ENCODE data around the gene MYORG. TPM values are rescaled to one million over a fixed set of nuclear protein-coding genes. Genes with fewer than 3 reads are reported as not detected.

The MYORG gene
- total RNA-seq (2014; rRNA removed) = 1.2 and 1.5 TPM in 2 replicates
- polyA plus RNA-seq (2012) = 1.9 TPM

DNA sequence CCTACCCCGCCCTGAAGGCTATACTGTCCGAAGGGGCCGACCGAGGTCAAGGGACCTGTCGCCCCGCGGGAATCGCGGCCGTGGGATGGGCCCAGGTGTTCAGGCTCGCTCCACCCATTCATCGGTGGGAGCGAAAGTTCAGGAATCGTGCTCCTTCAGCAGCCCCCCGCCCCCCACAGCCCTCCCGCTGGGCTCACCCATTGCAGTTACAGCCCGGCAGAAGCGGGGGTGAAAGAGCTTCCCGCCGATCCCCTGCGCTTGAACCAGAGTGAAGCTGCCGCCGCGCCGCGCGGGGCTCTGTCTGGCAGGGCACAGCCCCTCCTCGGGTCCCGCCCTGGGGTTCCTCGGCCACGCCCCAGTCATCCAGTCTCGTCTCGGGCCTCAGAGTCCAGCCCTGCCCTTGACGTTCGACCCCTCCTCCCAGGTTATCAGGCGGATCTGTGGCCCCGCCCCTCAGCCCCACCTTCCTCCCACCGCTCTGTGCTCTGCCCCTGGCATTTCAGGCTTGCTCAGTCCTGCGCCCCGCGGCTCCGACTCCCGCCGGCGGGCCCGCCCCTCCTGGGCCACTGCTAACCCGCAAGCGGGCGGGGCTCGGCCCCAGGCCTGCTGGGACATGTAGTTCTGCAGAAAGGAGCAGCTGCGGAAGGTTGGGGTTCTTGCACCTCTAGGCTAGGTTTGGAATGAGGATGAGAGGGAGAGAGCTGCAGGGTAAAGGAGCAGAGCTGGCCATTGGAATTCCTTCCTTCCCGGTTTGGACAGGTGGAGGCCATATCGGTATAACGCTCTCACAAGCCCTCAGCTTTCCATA is at the start of gene MYORG:
Gene MYORG, minus strand, starts transcription at position 303 of the 808 bp plus-strand sequence. CDS start 3,955 bp downstream, outside the sequence.
- peak; percentile 91 for DNase-seq (ENCODE audit: low read depth)

DNA sequence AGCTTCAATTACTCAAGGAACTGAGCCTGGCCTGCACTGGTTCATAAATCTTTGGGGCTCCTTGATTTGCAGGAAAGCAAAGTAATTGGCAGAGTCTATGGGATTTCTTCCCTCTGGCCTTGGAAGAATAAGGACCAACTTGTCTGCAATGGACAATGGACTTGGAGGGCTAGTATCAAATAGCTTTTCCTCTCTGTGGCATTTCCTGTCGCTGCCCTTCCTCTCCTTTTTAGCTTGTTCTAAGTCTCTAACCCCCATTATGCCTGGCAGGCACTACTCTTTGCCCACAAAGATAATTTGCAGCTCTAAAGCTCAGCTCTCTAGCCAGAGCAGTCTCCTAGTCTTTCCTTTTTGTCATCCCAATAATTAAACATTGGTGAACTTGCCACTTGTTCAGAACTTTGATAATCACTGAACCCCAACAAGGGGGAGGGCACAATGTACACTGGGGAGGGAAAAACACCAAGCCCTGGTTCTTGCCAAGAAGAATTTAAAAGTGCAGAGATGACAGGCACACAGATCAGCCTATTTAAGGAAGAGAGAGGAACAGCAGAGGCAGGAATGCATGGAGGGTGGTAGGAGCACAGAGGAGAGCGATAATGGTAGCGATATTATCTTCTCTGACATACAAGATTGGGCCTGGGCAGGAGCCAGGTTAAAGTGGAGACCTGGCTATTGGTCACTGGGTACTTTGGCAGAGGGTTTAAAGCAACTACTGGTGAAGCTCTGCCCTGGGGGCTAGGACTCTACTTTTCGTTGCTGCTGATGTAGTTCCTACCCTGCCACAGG is 43.2 kb upstream of the MYORG start:
- DNase-seq (ENCODE audit: low read depth) = no peak

DNA sequence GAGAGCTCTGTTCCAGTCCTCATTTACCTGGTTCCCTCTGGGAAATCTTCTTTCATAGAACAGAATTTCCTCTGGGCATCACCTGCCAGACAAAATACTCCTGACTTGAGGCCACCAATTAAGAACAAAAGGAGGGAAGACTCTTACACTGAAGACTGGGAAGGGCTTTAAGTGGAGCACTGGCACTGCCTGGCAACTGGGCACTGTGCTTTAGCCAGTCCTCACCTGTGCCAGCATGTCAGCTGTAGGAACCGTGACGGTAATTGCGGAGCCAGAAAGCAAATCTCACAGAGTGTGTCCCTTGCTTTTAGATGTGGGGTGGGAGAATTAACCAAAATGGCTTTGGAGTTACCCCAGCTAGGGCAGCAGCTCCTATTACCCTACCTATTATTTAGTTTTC is 41.0 kb upstream of the MYORG start:
- DNase-seq (ENCODE audit: low read depth) = no peak

DNA sequence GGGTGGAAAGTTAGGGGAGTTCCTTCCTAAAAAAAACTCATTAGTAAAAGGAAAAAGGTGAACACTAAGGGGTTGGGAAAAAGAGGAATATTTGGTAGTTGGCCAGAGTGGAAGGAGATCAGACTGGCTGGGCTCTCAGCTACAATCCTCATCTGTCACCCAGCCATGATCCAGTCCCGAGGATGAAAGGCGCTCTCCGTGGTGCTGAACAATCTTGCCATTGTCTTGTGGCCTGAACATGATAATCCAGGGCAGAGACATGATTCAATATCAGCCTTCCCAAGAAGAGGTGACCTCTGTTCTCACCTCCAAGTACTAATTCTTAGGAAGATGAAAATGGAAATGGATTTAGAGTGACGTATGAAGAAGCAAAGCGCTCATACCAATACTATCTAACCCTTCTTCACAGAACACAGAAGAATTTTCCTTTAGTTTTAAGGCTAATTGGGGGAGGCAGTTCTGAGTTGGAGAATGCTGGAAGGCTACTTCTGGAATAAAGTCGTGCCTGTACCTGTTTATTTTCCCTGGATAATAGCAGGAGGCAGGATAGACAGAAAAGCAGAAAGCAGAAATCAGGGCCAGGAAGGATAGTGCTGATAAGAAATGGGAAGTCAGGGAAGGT is 36.6 kb upstream of the MYORG start:
- peak; percentile 59 for DNase-seq (ENCODE audit: low read depth)

DNA sequence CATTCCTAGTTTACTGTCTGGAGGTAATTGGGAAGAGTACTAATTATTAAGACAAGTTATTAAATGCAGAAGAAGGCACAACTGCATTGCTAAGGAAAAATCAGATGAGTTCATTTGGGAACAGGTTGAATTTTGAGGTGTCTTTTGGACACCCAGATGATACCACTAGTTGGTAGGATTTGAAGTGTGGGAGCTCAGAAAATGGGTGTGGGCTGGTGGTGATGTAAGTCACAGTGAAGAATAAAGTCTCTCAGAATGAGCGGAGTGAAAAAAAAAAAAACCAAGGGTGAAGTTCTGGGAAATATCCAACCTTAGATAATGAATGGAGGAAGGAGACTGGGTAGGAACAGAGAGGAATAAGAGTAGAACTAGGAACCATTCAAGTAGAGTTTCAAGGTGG is 35.6 kb upstream of the MYORG start:
- no peak for DNase-seq (ENCODE audit: low read depth)

DNA sequence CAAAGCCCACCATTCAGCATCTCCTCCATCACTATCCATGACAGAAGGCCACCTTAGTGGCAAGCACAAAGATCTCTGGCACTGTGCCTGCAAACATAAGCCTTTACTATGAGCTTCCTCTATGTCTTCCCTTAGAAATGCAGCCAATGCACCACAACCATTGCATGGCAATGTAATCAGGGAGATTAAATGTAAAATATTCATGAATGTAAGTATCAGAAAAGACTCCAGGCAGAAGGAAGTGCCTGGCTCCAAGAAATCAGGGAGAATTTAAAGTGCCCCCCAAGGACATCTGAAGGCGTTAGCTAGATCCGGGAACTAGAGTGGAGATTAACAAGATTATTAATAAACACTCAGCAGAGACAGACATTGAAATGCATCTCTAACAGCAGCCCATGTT is 32.5 kb upstream of the MYORG start:
- DNase-seq (ENCODE audit: low read depth) = no peak

DNA sequence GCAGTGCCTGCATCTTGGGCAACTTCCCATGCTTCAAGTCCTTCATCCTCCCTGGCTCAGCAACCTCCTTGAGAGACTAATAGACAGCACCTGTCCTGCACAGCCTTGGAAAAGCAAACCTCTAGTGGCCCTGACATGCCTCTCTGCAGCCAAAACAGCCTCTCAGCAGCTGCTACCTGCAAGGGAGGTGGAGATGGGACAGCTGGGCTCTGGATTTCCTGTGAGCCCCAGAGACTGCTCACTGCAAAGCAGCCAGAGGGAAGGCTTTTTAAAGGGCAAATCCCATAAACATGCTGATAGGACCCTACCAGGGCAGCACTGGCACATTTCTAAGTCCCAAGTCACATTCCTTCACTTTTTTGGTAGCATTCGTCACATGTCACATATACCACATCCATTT is 31.5 kb upstream of the MYORG start:
- DNase-seq (ENCODE audit: low read depth) = no peak

DNA sequence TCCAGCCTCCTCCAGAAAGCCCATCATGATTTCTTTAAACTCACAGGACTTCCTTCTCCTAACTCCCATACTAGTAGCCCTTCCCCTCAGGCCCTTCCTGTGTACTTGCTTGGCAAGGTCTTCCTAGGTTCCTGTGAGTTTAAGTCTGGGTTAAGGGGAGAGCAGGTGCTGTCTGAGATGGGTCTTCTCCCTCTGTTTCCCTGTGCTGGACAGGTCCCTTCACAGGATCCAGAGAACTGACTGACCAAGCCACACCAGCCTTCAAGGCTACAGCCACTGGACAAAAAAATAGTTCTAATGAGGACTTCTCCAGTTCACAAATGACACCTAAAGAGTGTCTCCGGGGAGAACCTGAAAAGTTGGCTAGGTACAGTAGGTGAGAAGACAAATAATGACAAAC is 29.5 kb upstream of the MYORG start:
- DNase-seq (ENCODE audit: low read depth) = no peak

DNA sequence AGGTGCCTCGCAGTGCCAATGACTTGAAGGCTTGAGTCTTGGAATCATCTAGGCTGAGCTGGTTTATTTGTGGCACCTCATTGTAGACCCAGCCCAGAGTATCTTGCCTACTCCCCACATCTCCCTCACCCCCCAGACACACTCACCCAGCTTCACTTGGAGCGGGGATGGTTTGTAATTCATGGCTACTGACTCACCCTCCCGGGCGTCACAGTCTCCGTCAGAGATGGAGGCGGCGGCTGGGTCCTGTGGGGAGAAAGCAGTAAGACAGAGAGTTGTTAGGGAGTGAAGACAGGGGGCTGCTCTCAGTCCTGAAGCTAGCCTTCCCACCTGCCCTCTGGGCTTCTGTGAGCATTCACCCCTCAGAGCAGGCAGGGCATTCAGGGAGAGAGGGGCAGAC is 29.0 kb upstream of the MYORG start:
- peak; percentile 6 for DNase-seq (ENCODE audit: low read depth)

DNA sequence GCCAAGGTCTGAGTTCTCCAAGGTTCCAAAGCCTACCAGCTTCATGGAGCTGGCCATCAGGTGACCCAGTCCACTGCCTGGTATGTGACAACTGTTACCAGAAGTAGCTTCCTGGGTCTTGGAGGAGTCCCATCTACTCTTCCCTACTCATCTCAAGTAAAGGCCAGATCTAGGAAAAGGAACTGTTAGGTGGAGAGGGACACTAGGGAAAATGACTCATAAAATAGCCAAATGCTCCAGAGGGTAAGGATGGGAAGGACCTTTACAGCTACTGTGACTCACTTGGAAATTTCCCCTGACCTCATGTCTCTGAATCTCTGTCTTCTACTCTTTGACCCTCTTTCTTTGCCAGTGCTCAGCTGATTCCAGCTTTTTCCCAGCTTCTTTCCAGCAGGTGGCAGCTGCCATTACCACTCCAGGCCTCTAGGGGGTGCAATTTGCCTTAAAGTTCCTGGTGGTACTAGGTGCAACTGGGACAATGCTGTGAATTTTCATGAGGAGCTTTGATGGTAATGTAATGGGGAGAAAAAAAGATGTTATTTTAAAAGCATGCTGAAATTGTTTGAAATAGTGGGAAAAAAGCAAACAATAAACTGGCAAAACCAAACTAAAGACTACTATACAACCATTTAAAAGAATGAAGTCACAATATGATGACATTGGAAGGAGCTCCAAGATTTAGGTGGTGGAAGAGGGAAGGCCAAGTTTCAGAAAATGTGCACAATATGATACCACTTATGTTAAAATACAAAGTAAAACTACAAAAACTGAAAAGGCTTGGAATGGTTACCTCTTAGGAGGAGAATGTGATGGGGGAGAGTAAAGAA is 27.1 kb upstream of the MYORG start:
- peak; percentile 66 for DNase-seq (ENCODE audit: low read depth)

DNA sequence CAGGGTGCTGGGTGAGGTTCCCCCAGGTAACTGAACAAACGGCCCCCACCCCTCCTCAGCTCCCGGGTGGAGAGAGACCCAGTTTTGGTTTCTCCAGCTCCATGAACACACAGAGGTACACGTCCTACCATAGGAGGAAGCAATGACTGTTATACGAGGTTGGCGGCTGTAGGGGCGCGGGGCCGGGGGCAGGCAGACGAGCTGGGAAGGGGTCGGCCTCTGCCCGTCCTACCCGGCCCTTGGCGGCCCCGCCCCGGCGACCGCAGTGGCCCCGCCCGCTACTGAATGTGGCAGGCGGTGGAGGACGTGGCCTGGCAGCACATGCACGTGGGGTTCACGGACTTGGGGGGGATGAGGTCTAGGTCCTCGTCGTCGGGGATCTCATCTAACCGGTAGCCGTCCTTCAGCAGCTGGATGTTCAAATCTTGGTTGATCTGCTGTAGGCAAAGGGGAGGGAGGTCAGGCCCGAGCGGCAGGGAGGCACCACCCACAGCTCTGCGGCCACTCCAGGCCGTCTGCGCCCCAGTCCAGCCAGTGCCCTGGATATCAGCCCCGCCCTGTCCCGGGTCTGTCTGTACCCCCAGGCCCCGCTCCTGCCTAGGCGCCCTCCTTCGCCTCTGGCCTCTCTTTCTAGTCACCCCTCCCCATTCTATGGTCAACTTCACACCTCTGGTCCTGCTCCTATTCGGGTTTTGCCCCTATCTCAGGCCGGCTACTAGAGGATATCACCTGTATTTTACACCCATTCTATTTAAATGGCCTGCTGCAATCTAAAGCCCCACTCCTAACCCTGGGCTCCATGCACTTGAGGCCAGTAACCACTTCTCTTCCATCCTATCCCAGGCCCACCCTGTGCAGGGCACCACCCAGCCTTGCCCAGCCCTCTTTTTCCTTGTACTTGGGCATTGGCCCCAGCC is 24.2 kb upstream of the MYORG start:
- DNase-seq (ENCODE audit: low read depth) = no peak

DNA sequence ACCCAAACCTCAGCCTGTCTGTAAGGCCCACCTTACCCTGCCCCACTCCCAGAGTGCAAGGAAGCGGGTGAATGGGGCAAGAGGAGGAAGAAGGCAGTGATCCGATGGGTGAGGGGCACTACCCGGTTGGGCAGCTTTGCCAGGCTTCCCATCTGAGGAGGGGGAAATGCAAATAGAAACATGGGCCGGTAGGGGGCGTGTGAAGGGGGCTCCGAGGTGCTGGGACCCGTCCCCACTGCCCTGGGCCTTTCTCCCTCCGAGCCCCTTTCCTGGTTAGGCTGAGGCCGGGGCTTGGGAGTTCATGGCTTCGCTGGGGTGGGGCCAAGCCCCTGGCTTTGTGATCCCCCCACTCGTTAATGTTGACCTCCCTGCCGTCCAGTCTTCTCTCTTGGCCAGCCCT is 23.6 kb upstream of the MYORG start:
- DNase-seq (ENCODE audit: low read depth) = no peak

DNA sequence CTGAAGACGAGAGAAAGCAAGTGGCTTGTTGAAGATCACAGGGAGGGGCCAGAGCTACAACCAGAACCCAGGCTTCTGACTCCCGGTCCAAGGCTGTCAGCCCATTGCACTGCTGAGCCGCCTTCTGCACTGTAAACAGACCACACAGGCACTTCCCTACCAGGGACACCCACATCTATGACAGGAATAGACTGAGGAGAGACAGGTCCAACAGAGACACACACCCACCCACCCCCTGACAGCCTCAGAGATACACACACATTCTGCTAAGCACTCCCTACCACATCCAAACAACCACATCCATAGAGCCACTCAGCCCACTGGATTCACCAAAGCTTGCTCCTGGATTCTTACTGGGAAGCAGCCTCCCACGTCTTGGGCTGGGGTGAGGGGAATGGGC is 23.0 kb upstream of the MYORG start:
- no peak for DNase-seq (ENCODE audit: low read depth)

DNA sequence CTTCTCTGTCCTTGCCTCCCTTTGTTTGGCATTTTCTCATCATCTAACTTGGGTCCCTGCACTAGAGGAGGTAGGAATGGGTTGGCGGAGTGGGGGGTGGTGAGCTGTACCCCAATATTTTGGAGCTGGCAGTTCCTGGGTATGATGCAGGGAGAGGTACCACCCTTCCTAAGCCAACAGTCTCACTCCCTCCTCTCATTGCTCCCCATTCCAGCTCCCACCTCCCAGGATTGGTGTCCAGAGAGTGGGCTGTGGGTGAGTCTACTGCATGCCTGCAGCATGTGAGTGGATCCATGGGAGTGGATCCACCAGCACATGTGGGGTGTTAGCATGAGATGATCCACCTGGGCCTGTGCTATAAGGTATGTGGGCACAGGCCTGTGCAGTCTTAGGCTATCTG is 22.2 kb upstream of the MYORG start:
- DNase-seq (ENCODE audit: low read depth) = no peak

DNA sequence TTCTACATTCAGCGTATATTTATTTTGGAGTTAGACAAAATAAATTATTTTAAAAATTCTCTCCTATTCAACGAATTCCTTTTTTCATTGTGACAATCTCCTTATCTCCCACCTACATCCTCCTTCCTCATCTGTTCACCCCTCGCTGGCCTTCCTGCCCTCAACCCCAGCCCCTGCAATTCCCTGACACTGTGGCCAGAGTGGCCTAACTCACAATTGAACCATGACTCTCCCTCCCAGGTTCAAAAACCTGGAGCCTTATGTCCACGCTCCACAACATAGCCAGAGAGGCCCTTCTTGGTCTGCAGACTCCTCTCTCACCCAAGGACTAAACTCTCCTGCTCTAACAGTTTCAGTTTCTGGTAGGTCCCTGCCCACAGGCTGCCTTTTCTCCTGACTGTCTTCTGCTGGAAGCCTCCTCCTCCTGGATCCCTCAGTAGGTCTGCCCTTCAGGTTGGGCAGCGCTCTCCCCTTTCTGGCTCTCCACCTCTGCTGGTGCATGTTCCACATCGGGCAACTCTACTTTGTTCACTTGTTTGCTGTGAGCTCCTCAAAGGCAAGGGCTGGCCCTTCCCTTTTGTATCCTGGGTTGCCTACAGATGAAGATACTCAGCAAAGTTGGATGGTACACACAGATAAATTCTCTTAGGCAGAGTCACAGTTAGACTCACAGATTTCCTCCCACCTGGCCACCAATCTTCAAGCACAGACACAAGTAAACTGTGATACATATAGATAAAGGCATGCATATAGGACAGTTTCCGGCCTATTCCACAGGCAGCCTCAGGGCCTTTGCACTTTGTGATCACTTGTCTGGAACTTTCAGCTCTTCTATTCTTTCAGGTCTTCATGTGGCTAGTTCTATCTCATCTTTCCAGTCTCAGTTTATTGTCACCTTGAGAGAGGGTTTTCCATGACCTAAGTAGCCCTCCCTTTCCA is 19.8 kb upstream of the MYORG start:
- DNase-seq (ENCODE audit: low read depth) = no peak

DNA sequence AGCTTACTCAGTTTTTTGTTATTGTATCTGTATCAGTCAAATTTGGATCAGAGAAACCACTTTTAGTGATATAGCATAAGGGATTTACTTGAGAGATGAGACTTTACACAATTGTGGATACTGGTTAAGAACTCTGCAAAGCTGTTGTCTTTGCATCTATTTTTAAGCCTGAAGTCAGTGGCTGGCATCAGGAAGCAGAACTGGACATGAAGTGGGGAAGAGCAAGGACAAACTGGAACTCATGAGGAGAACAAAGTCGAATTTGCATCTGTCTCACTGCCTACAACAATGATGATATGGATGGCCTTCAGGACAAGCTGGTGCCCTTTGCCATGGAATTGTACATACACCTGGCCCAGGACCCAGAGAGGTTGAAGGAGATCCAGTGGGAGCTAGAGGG is 15.8 kb upstream of the MYORG start:
- DNase-seq (ENCODE audit: low read depth) = no peak

DNA sequence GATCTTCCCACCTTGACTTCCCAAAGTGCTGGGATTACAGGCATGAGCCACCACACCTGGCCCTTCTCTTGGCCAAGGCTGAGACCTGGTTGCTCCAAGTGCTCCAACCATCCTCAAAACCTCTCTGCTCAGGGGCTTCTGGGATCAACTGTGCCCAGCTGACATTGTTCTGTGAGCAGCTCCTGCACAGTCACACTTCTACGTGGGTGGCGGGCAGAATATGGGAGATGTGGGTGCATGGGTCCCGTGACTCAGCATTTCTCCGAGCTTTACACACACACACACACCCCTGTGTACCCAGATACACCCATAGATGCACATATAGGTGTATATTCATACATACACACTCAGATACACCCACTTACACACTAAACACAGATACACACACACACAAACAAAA is 10.5 kb upstream of the MYORG start:
- DNase-seq (ENCODE audit: low read depth) = no peak

DNA sequence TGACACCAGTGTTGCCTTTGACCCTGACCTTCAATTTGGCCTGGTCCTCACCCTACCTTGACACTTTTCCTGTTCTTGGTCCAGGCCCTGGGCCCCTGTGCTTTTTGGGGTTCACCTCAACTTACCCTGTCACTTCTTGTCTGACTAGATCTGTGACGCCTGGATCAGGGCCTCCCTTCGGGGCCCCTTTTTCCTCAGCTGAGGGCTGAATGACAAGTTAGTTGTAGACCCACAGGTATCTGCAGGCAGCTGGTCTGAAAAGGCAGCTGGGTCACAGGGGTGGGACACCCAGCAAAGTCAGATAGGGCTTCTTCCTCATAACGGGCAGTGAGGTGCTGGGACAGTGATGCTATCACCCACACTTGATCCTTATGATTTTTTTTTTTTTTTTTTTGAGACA is 10.0 kb upstream of the MYORG start:
- no peak for DNase-seq (ENCODE audit: low read depth)

DNA sequence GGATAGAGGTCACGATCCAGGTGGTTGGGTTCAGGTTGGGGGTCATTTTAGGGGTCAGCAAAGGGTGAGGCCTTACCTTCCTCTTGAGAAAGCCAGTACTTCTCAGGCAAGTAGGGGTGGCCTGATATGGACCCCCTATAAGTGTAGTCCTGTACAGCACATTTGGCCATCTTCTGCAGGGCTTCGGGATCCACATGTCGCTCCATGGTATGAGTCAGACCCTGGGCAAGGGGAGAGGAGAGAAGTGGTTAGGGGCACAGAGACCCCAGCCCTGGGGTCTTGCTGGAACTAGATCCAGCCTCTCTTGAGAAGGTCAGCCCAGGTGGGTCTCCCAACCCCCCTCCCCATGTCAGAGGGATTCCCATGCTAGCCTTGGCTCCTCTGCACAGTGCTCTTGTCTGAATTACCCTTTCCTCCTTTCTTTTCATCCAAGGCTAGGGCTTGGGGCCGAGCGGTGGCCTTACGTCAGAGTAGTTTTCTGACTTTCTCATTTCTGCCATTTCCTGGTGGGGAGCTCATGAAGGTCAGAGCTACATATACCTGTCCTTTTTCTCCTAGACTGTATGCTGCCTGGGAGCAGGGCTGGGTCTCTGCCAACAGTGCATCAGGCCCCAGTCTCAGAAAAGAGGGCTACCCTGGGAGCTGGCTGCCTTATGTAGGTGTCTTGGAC is 9.0 kb upstream of the MYORG start:
- no peak for DNase-seq (ENCODE audit: low read depth)
